Activated naive CD4-positive, alpha-beta T cell treated with anti-CD3 and anti-CD28 coated beads, Interleukin-2, amount 50 U/mL, for 16 hours (primary cell): ENCODE measurements around the gene MAB21L3.
A peak's percentile ranks its signal among the peaks of the same experiment; 100 is the strongest.

Experiments used
- DNase-seq: peaks from one replicate; pipeline ENCODE4 v3.0.0-alpha.2; 2020

MAB21L3 gene

GRCh38 chr1:116166655-116167054 is 55.5 kb downstream of the MAB21L3 start:
- no peak for DNase-seq

DNA sequence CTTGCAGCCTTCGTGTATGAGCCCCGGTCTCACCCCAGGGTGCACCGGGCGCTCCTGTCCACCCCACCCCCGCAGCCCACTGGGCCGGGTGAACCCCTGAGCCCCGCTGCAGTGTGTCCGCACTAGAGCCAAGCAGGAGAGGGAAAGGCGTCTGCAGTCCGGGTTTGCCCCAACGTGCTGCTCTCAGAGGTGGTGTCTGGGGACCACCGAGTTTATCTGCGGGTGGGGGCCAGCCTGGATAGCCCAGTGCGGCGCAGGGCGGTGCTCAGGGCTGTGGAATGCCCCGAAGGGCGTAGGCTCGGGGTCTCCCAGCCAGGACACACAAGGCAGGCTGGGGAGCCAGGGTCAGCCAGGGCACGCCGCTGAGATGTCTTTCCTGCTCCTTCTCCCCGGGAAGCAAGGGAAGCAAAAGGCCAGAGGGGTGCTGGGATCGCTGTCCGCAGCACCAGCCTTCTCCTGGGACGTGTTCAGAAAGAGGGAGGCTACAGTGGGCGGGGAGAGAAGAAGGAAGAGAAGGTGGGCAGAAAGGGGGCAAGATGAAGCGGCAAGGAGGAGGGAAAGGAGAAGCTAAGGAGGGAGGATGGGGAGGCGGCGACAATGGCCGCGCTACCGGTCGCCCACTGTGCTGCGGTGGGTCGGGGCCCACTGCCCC is 56.6 kb downstream of the MAB21L3 start:
- DNase-seq, result no peak

DNA sequence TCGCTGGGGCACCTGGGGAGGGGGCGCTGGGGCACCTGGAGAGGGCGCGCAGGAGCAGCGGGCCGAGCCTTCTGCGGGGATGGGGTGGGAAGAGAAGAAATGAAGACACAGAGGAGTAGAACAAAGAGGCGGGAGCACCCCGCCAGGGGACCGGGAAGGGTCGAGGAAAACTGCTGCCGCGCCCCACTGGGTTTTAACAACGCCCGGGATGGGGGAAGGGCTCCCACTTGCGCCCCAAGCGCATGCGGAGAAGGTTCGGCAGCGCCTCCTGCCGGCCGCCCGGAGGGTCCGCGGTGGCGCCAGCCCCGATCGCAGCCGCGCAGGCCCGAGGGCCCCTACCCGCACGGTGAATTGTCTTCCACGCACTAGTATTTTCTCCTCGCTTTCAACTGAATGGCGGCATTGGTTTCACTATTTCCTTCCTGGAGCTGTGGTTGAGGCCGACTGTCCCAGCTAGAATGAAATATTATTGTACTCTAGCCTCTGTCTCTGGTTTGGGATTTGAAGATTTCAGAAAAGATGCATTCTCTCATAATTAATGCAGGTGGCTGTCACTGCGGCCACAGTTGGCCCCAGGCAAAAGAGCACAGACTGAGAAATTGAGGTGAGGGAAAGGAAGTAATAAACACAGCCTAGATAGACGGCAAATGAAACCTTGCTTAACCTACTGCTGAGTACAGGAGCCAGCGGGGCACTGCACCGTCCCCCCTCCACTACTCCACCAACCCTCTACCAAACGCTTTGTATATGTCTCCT is 57.3 kb downstream of the MAB21L3 start:
- peak; percentile 90 for DNase-seq

DNA sequence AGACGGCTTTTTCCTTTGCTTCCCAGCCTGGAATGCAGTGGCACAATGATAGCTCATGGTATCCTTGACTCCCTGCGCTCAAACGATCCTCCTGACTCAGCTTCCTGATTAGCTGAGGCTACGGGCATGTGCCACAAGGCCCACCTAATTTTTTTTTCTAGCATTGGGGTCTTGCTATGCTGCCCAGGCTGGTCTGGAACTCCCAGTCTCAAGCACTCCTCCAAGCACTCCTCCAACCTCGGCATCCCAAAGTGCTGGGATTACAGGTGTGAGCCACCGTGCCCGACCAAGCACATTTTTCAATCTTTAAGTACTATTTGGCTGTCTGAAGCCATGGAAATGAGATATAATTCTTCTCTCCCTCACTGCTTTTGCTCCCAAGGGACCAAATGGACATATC is 58.7 kb downstream of the MAB21L3 start:
- DNase-seq, result no peak

DNA sequence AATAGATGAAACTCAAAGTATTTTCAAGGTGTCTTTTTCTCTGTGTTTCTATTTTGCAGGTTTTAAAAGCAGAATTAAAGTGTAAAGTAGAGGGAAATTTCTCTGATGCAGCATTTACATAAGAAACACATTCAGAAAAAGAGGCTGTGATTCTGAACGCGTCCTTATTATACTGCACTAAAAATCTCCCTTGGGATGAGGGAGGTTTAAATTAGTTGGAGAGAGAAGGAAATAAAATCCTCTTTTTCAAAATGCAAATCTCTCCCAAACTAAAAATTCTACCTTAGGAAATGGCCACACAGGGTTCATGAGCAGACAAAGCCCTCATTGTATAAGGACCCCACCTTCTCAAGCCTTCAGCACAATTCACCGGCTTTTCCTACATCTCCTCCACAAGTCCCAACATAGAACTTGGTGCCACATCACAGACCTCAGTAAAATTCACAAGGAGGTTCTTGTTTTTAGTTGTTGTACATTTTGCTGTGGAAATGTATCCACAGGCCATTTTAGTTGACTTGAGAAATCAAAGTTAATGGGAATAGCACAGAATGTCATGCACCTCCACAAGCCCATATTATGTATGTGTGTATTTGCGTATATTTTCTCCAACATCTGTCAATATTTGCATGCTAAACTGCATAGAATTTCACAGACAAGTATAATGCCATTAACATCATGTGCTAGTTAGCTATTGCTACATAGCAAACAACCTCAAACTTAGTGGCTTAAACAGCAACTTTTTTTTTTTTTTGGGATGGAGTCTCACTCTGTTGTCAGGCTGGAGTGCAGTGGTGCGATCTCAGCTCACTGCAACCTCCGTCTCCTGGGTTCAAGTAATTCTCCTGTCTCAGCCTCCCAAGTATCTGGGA is 59.8 kb downstream of the MAB21L3 start:
- DNase-seq, result no peak

DNA sequence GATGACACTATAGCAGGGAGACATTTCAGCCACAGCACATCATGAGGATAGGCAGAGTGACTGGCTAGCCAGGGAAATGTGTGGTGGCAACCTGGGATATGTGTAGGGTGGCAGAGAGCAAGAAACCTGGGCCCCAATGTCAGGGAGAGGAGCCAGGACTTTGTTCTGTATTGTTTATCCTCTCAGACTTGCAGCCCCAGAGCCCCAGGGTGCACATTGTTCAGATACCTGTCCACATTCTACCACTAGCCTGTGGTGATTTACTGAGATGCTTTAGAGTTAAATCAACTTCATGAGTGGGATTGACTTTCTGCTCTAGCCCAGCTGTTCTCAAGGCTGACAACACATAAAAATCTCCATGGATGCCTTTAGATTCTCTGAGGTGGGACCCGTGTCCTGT is 61.5 kb downstream of the MAB21L3 start:
- DNase-seq, result no peak

DNA sequence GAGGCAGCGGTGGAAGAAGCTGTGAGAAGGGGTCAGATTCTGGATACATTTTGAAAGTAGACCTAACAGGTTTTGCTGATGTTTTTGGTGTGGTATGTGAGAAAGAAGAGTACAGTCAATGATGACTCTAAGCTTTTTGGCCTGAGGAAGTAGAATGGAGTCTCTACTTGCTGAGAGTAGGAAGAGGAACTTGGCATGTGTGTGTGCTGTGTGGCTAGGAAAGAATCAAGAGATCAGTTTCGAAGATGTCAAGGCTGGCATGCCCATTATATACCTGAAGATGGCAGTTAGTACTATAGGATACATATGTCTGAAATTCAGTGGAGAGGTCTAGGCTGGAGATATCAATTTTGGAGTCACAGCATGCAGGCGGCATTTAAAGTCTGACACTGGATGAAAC is 64.4 kb downstream of the MAB21L3 start:
- DNase-seq, result no peak

- DNase-seq, result no peak
Observed at GRCh38 chr1:116176306-116176789, 65.1 kb downstream of the MAB21L3 start.

GRCh38 chr1:116177861-116178260 is 66.7 kb downstream of the MAB21L3 start:
- DNase-seq, result no peak

- no peak for DNase-seq
Observed at GRCh38 chr1:116178837-116179236, 67.6 kb downstream of the MAB21L3 start.

- DNase-seq, result no peak
Observed at GRCh38 chr1:116179419-116179818, 68.2 kb downstream of the MAB21L3 start.

- DNase-seq, result no peak
Observed at GRCh38 chr1:116179964-116180363, 68.8 kb downstream of the MAB21L3 start.

DNA sequence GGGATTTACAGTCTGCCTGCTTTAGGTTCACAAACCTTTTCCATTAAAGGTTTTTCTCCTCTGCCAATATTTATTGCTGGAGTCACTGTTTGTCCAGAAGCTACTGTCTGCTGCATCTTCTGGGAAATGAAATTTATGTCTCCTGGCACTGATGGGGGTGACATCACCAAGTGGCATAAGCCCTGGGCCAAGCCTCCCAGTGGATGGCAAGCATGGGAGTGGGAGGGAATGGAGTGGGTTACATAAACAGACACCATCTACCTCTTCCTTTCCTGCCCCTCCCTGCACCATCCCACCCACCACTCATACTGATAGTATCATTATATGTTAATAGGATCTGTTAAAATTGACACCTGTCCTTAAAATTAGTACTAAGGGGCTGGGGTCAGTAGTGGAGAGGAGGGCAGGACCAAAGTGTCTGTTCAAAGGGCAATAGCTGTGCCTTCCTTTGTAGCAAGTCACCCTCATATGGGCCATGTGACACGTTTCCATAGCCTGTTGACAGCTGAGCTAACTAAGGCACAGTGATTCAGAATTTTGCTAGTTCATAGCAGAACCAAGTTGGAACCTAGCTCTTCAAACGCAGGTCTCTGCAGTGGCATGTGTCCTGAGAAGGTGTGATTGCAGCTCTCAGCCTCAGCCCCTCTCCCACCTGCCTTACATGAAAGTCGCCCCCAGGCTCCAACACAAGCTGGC is 71.0 kb downstream of the MAB21L3 start:
- no peak for DNase-seq
